Stomach smooth muscle (tissue), 2 donors: ENCODE measurements around the gene SETD1B.
A peak's percentile ranks its signal among the peaks of the same experiment; 100 is the strongest.
"Not testable (repeated sequence)": the region's sequence is repeated elsewhere in the genome, so short reads cannot be mapped to it uniquely, and the experiment has no call there.

Source experiments
- H3K27ac ChIP-seq: one replicate; pipeline ENCODE4 v1.7.0; 2013; ENCODE audit warnings: mild to moderate bottlenecking, low read length, inconsistent platforms
- H3K27me3 ChIP-seq, 2 donors: one replicate each; pipeline ENCODE4 v1.7.0; 2013; ENCODE audit warnings: low read length in 2 of 2; ENCODE audit not compliant: insufficient read depth in 2 of 2, control insufficient read depth in 1 of 2
- H3K36me3 ChIP-seq, 2 donors: one replicate each; pipeline ENCODE4 v1.7.0; 2013; ENCODE audit warnings: low read length in 2 of 2; ENCODE audit not compliant: control insufficient read depth in 2 of 2, insufficient read depth in 2 of 2
- H3K4me1 ChIP-seq: one replicate; pipeline ENCODE4 v1.7.0; 2013; ENCODE audit warnings: low read length; ENCODE audit not compliant: control insufficient read depth, insufficient read depth
- H3K4me3 ChIP-seq, 2 donors: one replicate each; pipeline ENCODE4 v1.7.0; 2013; ENCODE audit warnings: low read length in 2 of 2
- H3K9ac ChIP-seq, 2 donors: one replicate each; pipeline ENCODE4 v1.7.0; 2013; ENCODE audit warnings: low read length in 2 of 2, mild to moderate bottlenecking in 1 of 2
- H3K9me3 ChIP-seq, 2 donors: one replicate each; pipeline ENCODE4 v1.7.0; 2013; ENCODE audit warnings: low read length in 2 of 2; ENCODE audit not compliant: control insufficient read depth in 2 of 2
- donor health status: healthy.
- donor health status: Pancreatic carcinoma.

SETD1B gene

DNA sequence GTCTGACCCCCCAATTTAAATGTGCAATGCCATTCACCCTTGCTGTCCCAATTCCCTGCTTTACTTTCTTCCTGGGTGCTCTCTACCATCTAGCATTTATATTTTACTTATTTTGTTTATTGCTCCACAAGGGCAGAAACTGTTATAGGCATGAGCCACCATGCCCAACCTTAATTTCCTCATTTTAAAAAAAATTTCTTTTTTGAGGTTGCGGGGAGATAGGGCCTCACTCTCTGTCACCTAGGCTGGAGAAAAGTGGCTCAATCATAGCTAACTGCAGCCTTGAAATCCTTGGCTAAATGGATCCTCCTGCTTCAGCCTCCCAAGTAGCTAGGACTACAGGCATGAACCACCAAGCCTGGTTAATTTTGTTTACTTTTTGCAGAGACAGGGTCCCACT, 41.9 kb downstream of the SETD1B start:
- Histone ChIP-seq H3K27ac (no peak overlapping the region), H3K27me3 (no peaks in the 10 kb centered on the region), H3K9me3 (no peaks in the 10 kb centered on the region), H3K4me1 (no peaks in the 10 kb centered on the region), H3K4me3 (no peak overlapping the region), H3K36me3 (no peaks in the 10 kb centered on the region), H3K9ac (no peak overlapping the region)

DNA sequence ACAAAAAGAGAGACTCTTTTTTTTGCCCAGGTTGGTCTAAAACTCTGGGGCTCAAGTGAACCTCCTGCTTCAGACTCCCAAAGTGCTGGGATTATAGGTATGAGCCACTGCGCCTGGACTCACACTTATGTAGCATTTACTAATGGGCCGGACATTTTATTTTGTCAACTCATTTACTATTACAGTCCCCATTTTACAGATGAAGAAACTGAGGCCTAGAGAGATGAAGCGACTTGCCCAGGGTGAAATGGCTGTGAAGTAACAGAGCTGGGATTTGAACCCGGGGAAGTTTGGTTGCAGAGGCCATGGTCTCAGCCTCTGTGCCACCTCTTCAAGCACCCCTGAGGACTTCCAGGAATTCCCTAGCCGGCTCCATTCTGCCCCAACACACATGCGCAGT, 45.4 kb downstream of the SETD1B start:
- Histone ChIP-seq H3K27me3 (no peaks in the 10 kb centered on the region), H3K36me3 (no peaks in the 10 kb centered on the region), H3K4me3 (no peak overlapping the region), H3K4me1 (no peaks in the 10 kb centered on the region), H3K9me3 (no peaks in the 10 kb centered on the region), H3K9ac (no peak overlapping the region), H3K27ac (no peak overlapping the region)

DNA sequence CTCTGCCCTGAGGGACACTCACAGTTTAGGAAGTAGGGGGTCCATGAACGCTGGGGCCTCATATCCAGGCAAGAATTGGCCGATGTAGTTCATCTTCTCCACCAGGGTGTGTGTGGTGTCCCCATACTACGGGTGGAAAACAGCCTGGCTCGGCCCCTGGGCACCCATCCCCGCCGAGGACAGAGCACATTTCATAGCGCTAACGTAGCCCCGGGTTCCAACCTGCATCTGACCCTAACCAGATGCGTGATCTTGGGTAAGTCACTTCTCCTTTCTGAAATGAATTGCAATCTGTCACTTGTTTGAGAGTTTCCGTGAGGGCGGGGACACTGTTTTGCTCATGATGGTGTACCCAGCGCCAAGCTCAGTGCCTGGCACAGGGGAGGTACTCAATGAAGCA, 45.9 kb downstream of the SETD1B start:
- no peaks in the 10 kb centered on the region for H3K27me3 ChIP-seq
- no peaks in the 10 kb centered on the region for H3K36me3 ChIP-seq
- no peak overlapping the region for H3K4me3 ChIP-seq
- H3K27ac ChIP-seq, result no peak overlapping the region
- H3K4me1 ChIP-seq, result no peaks in the 10 kb centered on the region
- no peak overlapping the region for H3K9ac ChIP-seq
- H3K9me3 ChIP-seq, result no peaks in the 10 kb centered on the region

DNA sequence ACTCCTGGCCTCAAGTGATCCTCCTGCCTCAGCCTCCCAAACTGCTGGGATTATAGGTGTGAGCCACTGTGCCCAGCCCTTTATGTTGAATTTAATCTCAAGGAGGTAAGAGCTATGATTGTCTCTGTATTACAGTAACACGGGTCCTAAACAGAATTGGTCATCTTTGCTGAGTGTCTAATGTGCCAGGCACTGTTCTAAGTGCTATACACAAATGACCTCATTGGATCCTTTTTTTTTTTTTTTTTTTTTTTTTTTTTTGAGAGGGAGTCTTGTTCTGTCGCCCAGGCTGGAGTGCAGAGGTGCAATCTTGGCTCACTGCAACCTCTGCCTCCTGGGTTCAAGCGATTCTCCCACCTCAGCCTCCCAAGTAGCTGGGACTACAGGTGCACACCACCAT, 48.6 kb downstream of the SETD1B start:
- H3K9ac ChIP-seq, H3K36me3 ChIP-seq, H3K4me3 ChIP-seq, H3K27ac ChIP-seq, H3K9me3 ChIP-seq, H3K27me3 ChIP-seq, H3K4me1 ChIP-seq: not testable (repeated sequence)

DNA sequence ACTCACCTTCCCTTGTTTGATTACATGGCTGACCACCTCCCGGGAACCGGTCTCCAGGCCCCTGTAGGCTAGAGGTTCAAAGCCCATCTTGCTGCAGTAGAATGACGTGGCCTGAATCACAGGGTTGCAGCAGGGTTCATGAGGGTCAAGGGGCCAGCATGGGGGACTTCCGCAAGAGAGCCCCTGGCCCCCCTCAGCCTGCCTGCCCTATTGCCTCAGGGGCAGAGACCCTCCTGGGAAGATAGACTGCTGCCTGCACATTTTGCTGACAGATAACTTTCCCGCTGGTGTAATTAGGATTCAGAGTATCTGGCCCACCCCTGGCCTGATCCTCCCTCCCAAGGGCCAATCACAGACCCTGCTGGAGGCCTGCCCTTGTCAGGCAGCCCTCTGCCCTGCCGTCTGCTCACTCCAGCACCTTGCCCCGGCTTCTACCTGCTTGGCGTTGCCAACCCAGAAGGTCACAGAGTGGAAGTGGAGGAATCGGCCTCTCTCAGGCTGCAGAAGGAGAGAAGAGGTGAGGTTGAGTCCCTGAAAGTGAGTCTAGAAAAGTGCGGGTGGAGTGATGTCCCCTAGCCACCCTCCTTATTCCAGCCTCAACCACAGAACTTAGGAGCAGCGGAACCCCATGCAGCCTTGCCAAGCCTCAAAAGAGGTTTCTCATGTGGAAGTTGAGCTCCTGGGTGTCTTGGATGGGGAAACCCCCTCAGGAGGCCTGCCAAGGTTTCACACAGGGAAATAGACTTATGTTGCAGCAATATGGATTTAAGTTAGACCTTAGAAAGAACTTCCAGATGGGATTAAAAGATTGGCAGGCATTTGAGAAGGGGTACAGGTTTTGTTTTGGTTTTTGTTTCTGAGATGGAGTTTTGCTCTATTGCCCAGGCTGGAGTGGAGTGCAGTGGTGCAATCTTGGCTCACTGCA, 53.8 kb downstream of the SETD1B start:
- H3K36me3 ChIP-seq, result no peaks in the 10 kb centered on the region
- H3K9ac ChIP-seq, result no peak overlapping the region
- H3K9me3 ChIP-seq, result no peaks in the 10 kb centered on the region
- no peak overlapping the region for H3K4me3 ChIP-seq
- peaks cover 26% of the 10 kb centered on the region for H3K4me1 ChIP-seq
- H3K27me3 ChIP-seq, result no peaks in the 10 kb centered on the region
- H3K27ac ChIP-seq, result no peak overlapping the region

DNA sequence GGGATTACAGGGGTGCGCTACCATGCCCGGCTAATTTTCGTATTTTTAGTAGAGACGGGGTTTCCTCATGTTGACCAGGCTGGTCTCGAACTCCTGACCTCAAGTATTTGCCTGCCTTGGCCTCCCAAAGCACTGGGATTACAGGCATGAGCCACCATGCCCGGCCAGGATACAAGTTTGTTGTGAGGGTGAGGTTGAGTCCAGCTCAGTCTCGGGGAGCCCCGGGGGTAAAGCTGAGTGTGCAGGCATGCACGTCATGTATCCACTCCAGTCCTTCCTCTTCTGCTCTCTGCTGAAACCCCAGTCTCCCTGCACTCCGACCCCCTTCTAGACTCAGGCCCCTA, 54.5 kb downstream of the SETD1B start:
- Histone ChIP-seq H3K4me1 (peaks cover 26% of the 10 kb centered on the region), H3K27me3 (no peaks in the 10 kb centered on the region), H3K4me3 (no peak overlapping the region), H3K36me3 (no peaks in the 10 kb centered on the region), H3K9ac (no peak overlapping the region), H3K9me3 (no peaks in the 10 kb centered on the region), H3K27ac (peak overlapping the region; percentile 94)

DNA sequence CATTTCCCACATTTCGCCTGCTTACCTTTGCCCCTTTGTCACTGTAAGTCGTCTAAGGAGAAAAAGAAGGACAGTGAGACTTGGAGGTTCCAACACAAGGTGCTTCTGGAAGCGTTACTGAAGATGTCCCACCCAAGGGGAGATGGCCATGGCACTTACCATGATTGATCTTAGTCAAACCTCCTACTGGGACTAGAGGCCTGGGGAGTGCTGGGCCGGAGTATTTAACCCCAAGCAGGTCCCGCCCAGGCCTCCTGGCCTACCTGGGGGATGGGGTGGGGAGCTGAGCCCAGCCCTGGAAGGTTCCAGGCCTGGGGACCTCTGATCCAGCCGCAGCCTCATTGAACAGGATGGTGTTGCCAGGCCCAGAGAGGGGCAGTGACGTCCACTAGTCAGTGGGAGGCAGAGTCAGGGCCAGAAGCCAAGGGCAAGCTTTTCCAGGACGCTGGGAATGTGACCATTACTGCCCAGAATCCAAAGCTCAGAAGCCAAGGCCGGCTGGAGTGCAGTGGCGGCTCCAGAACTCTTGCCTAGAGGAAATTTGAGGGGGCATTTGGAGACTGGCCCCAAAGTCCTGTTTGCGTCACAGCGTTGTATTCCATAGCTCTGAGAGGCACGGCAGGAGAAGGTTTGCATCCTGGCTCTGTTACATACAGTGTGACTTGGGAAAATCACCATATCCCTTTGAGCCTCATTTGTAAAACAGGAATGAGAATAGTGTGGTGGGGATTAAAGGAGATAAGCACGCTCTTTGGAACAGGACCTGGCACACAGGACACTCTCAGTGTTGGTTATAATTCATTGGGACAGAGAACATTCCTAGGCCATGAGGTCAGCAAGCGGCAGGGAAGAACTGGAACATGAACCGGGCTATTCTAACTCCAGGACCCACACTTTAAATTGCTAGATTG, 55.1 kb downstream of the SETD1B start, which contains the start of gene HPD:
Gene HPD, minus strand, starts transcription at position 198 of the 911 bp plus-strand sequence. Its CDS starts 36 bp downstream, at position 162.
- Histone ChIP-seq H3K4me3 (peak within 1 kb of the TSS in 1 of 2 donors; percentile 47), H3K9ac (peak within 1 kb of the TSS in 1 of 2 donors; percentile 36), H3K27ac (peak within 1 kb of the TSS; percentile 94), H3K36me3 (no peaks in the 10 kb centered on the region), H3K27me3 (no peaks in the 10 kb centered on the region), H3K4me1 (peaks cover 26% of the 10 kb centered on the region), H3K9me3 (no peaks in the 10 kb centered on the region)

DNA sequence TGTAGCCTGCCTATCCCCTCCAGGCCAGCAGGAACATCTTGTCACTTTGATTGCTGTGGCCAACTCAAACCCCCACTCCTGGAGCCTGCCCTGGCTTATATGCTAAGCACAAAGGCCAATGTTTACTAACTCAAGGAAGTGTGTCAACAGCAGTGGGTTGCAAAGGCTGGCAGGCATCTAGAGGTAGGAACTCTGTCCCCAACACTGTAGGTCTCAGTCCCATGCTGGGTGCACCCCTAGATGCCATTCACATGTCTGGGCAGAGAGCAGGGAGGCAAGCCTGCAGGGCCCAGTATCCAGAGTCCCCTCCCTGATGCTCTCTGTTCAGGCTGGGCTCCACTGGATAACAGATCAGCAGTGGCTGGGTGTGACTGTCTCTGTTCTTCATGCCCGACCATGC, 56.4 kb downstream of the SETD1B start:
- H3K27ac ChIP-seq, result no peak overlapping the region

DNA sequence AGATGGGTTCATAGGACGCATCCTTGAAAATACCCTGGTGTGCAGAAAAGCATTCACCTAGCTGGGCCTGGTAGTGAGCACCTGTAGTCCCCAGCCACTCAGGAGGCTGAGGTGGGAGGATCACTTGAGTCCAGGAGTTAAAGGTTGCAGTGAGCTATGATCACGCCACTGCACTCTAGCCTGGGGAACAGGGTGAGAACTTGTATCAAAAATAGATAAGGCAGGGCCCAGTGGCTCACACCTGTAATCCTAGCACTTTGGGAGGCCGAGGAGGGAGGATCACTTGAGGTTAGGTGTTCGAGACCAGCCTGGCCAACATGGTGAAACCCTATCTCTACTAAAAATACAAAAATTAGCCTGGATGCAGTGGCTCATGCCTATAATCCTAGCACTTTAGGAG, 56.9 kb downstream of the SETD1B start:
- H3K36me3 ChIP-seq, H3K9ac ChIP-seq, H3K9me3 ChIP-seq, H3K27me3 ChIP-seq, H3K27ac ChIP-seq, H3K4me3 ChIP-seq: not testable (repeated sequence)
- H3K4me1 ChIP-seq, result peaks cover 26% of the 10 kb centered on the region

More for the DNA sequence above, 56.4 kb downstream of the SETD1B start:
- Histone ChIP-seq H3K9ac (no peak overlapping the region), H3K36me3 (no peaks in the 10 kb centered on the region), H3K9me3 (no peaks in the 10 kb centered on the region), H3K4me1 (peaks cover 26% of the 10 kb centered on the region), H3K4me3 (no peak overlapping the region), H3K27me3 (no peaks in the 10 kb centered on the region)

DNA sequence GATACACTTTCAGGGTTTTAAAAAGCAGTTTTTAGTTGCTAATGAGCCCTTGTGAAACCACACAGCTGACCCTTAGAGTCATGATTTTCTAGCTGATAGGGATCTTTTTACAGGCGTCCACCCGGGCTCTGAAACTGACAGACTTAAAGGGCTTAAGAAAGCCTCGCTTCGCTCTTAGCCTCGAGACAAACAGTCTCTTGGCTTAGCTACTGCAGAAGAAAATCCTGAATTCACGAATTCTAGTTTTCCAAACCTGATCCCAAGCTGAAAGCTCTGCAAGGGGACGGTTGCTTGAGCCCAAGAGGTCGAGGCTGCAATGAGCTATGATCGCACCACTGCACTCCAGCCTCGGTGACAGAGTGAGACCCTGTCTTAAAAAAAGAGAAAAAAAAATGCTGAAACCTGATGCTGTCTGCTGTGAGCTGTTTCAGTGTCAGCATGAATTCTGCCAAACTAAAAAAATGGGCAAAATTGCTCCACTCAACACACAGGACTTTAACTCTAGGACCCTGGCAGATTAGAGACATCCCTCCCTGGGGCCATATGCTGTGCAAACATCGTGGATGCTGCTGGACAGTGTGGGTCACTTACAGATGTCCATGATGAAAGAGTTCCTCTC, 57.9 kb downstream of the SETD1B start:
- Histone ChIP-seq H3K27me3 (no peaks in the 10 kb centered on the region), H3K9me3 (no peaks in the 10 kb centered on the region), H3K4me1 (peaks cover 26% of the 10 kb centered on the region), H3K36me3 (no peaks in the 10 kb centered on the region), H3K9ac (no peak overlapping the region), H3K27ac (no peak overlapping the region), H3K4me3 (no peak overlapping the region)
